ENCODE results near the gene PHOSPHO2. TPM values are rescaled to one million over a fixed set of nuclear protein-coding genes. Genes with fewer than 3 reads are reported as not detected.
"Not testable (repeated sequence)": the region's sequence is repeated elsewhere in the genome, so short reads cannot be mapped to it uniquely, and the experiment has no call there.

PHOSPHO2 gene
- total RNA-seq, 1 donor from 2014 or later, result 7.7 TPM

DNA sequence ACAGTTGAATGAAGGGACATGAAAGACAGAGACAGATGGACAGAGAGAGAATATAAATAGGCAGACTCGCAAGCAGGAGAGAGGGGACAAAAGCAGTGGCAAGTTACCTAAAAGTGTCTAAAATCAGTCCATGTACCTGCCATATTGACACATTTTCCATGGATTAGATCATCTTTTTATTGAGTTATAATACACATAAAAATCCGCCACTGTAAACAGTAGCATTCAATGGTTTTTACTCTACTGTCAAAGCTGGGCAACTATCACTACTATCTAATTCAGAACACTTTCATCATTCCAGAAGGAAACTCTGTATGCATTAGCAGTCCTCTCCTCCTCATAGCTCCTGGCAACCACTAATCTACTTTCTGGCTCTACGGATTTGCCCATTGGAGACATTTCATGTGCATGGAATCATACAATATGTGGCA is 10.1 kb upstream of the PHOSPHO2 start:
- no peak for DNase-seq (ENCODE audit: low read depth)

DNA sequence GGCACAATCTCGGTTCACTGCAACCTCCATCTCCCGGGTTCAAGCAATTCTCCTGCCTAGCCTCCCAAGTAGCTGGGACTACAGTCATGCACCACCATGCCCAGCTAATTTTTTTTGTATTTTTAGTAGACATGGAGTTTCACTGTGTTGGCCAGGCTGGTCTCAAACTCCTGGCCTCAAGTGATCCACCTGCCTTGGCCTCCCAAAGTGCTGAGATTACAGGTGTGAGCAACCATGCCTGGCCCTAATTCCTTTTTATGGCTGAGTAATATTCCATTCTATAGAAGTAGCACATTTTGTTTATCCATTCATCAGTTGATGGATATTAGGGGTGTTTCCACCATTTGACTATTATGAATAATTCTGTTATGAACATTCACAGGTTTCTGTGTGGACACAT is 9.6 kb upstream of the PHOSPHO2 start:
- DNase-seq (ENCODE audit: low read depth), result not testable (repeated sequence)

DNA sequence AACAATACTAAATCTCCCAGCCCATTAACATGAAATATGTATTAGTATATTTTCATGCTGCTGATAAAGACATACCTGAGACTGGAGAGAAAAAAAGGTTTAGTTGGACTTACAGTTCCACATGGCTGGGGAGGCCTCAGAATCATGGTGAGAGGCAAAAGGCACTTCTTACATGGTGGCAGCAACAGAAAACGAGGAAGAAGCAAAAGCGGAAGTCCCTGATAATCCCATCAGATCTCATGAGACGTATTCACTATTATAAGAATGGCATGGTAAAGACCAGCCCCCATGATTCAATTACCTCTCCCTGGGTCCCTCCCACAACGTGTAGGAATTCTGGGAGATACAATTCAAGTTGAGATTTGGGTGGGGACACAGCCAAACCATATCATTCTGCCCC is 7.4 kb upstream of the PHOSPHO2 start:
- DNase-seq (ENCODE audit: low read depth), result not testable (repeated sequence)

DNA sequence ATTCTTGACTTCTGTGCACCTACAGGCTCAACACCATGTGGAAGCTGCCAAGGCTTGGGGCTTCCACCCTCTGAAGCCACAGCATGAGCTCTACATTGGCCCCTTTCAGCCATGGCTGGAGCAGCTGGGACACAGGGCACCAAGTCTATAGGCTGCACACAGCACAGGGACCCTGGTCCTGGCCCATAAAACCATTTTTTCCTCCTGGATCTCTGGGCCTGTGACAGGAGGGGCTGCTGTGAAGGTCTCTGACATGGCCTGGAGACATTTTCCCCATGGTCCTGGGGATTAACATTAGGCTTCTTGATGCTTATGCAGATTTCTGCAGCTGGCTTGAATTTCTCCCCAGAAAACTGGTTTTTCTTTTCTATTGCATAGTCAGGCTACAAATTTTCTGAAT is 6.3 kb upstream of the PHOSPHO2 start:
- not testable (repeated sequence) for DNase-seq (ENCODE audit: low read depth)

DNA sequence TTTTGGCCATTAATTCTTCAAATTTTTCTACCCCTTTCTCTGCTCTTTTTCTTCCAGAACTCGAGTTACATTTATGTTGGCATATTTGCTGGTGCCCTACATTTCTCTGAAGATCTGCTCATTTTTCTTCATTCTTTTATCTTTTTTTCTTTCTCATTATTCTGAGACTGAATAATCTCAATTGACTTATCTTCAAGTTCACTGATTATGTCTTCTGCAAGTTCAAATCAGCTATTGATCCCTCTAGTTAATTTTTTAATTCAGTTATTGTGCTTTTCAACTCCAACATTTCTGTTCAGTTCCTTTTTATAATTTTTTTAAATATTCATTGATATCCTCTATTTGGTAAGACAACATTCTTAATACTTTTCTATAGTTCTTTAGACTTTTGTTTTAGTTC is 3.3 kb upstream of the PHOSPHO2 start:
- no peak for DNase-seq (ENCODE audit: low read depth)

DNA sequence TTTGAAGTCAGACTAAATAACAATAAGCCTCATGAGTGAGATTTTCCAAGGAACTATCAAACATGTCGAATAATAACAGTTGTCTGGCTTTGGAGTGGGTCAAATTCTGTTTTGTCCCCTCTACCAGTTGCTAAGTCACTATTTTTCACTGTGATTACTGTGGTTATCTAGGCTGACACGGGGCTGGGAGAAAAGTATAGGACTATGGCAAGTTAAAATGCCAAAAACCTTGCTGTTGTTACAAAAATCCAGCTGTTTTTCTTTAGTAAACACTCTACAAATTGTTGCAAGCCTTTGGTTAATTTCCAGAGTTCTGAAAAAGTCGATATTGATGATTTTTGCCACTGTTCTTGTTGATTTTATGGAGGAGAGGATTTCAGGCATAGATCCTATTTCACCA is 1.6 kb upstream of the PHOSPHO2 start:
- DNase-seq (ENCODE audit: low read depth), result no peak

DNA sequence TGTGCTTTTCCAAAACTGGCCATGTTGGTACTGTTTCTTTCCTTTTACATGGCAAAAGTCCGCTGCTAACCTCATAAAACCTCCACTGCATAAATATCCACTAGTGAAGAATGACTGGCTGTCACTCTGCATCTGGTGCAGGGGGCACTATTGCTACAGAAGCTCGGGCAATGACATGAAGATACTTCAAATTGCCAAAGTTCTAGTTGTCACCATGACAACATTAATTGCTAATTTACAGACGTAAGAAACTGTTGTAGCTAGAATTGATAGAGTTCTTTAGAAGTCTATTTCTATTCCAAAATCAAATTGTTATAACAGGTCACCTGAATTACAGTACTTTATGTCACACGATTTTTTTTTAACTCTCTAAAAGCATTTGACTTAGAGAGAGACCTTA is 909 bp upstream of the PHOSPHO2 start:
- DNase-seq (ENCODE audit: low read depth), result peak; percentile 33

DNA sequence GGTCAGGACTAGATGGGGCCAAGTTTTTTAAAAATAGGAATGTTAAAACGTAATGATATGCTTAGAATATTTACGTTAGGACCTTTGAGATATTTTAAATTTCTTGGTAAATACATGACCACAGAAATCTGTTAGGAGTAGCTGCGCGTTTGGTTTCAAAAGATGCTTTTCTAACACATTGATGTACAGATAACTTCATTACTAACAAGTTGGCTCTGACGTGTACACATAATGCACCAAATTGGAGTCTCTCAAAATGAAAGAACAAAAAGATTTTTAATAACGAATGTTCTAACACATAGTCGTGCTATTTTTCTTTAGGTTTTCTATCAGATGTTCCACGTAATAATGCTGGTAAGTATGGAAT is 608 bp downstream of the PHOSPHO2 start:
- DNase-seq (ENCODE audit: low read depth), result no peak

DNA sequence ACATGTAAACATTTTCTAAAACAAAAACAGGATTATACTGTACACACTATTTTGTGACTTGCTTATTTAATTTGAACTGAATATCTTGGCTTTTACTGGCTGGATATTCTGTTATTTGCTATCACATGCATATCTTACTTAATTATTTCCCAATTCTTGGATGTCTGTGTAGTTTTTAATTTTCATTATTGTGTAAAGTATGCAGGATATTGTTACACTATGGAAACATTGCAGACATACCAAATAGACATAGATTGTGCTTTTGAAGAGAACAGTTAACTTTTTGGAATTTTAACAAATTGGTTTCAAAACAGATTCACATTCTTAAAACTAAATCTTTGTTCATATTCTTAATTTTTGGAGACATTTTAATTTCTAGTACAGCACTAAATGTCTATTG is 2.1 kb downstream of the PHOSPHO2 start:
- DNase-seq (ENCODE audit: low read depth), result no peak

DNA sequence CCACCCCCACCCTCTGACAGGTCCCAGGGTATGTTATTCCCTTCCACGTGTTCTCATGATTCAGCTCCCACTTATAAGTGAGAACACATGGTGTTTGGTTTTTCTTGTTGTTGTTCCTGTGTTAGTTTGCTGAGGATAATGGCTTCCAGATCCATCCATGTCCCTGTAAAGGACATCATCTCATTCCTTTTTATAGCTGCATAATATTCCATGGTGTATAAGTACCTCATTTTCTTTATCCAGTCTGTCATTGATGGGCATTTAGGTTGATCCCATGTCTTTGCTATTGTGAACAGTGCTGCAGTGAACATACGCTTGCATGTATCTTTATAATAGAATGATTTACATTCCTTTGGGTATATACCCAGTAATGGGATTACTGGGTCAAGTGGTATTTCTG is 4.9 kb downstream of the PHOSPHO2 start:
- DNase-seq (ENCODE audit: low read depth), result not testable (repeated sequence)

DNA sequence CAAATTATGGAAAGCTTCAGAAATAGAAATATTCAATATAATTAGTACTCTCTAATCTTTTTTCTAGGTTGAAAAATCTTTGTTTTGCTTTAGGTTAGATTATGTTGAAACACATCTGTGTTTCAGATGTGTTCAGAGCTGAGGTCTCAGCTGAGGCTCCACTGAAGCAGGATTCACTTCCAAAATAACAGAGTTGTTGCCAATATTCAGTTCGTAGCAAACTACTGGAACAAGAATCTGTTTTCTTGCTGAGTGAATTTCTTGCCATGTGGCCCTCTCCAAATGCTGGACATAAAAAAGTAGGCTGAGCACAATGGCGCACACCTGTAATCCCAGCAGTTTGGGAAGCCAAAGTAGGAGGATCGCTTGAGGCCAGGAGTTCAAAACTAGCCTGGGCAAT is 8.7 kb downstream of the PHOSPHO2 start:
- DNase-seq (ENCODE audit: low read depth), result no peak

DNA sequence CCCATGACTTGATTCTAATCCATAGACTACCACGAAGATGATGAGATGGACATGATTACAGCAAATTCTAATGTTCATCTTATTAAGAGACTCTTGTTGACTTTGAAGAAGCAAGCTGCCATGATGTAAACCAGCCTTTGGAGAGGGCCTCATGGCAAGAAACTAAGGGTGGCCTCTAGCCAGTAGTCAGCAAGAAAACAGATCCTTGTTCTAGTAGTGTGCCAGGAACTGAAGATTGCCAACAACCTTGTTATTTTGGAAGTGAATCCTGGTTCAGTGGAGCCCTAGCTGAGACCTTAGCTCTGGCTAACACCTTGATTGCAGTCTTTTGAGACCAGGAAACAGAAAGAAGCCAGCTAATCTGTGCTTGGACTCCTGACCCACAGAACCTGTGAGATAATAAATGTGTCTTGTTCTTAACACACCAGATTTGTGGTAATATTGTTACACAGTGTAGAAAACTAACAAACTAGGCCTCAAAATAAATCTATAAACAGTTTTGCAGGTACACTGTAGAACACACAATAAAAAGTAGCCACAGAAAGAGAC is 10.0 kb downstream of the PHOSPHO2 start:
- no peak for DNase-seq (ENCODE audit: low read depth)

DNA sequence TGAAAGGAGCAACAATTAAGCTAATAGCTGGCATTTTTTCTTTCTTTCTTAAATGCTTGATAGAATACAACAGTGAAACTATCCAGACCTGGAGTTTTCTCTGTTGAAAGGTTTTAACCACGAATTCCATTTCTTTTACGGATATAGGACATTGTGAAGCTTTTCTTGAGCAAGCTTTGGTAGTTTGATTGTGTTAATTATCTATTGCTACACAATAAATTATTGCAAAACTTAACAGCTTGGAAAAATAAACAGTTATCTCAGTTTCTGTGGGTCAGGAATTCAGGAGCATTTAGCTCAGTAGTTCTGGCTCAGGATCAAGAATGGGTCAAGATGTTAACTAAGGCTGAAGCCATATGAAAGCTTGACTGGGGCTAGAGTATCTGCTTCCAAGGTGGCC is 11.7 kb downstream of the PHOSPHO2 start:
- peak; percentile 95 for DNase-seq (ENCODE audit: low read depth)

DNA sequence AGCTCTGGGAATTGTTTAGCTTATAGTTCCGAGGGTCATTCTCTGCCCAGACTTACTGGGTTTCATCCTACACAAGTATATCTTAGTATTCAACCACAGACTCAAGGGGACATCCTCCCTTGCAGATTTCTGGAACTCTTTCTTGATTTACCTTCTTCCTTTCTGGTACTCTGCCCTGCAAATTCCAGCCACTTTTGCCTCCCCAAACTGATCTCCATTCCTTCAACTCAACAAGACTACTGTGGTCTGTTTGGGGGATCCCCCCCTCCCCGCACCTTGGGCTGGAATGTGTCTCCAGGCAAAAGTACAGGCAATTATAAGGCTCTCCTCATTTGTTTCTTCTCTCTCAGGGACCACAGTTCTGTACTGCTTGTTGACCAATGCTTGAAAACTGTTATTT is 13.4 kb downstream of the PHOSPHO2 start:
- DNase-seq (ENCODE audit: low read depth), result no peak

DNA sequence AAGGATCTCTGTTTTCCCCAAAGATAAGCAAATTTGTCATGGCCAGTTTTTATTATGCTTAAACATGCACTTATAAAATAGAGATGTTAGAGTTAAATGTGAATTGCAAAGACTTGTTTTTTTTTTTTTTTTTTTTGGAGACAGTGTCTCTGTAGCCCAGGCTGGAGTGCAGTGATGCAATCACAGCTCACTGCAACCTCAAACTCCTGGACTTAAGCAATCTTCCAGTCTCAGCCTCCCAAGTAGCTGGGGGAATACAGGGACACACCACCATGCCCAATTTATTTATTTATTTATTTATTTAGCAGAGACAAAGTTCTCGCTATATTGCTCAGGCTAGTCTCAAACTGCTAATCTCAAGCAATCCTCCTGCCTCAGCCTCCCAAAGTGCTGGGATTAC is 15.1 kb downstream of the PHOSPHO2 start:
- DNase-seq (ENCODE audit: low read depth), result no peak

DNA sequence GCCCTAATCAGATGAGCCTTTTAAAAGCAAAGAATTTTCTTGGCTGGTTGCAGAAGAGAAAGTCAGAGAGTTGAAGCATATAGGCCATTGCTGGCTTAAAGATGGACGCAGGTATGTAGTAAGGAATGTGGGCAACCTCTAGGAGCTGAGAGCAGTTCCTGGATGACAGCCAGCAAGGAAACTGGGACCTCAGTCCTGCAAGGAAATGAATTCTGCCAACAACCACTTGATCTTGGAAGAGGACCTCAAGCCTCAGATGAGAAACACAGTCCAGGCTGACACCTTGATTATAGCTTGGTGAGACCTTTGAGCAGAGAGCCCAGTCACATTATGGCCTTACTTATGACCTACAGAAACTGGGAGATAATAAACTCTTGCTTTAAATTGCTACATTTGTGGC is 15.7 kb downstream of the PHOSPHO2 start:
- DNase-seq (ENCODE audit: low read depth), result no peak

DNA sequence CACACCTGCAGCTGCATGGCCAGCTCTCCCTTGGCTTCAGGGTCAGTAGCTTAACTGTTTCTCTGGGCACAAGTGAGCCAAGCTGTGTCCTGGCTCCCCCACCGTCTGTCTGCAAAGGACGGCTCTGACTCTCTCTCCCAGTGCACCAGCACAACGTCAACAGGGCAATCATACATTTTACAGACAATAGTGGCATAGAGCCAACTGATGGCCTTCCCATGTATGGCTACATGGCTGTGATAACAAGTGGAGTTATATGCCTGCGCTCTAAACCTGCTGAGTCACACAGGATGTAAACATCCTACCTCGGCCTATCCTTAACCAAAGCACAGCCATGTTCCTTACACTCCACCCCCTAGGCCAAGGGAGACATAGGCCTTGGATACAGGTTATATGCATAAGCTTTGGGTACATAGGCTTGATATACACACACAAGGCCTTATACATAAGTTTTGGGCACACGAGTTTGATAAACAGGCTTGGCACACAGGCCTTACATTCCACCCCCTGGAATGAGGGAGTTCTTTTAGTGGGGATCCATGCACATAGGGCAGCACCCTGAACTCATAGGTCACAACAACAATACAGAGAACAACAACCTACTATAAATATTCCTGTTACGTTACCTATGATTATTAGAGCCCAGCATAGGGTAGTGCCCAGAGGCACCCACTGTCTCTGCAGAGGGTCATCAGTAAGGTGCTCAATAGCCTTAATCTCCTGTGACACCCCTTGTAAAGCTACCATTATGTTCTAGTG is 17.7 kb downstream of the PHOSPHO2 start:
- DNase-seq (ENCODE audit: low read depth), result no peak

DNA sequence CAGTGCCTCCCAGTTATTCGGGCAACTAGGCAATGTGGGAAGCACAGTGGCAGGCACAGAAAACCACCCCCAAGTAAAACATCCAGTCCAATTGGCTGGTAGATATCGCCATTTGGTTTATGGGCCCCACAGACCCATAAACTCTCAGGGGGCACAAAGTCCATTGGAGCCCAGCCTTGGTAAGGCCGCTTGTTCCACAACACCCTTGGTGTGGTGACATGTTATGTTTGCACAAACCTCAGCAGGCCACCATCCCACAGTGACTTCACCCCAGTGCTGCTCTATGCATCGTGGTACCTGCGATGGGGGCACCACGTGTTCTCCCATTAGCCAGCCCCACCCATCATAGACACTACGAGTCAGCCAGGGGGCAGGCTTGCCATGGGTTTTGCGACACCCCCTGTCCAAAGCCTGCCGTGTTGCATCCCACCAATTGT is 18.5 kb downstream of the PHOSPHO2 start:
- no peak for DNase-seq (ENCODE audit: low read depth)

DNA sequence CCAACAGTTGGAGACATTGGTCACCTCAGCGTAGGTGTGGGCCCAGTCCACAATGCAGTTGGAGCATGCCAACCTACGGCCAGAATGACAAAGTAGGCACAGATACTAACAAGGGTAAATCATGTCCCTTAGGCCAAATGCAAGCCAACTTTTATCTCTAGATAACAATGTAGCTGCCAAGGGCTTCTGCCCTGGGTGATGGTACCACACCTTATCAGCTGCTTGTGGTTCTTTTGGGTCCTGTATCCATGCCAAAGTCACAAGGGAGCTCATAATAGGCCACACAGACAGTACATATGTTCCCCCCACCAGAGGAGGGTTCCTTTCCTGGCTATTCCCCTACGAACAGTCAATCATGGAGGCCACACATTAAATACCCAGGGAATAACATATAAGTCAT is 19.1 kb downstream of the PHOSPHO2 start:
- no peak for DNase-seq (ENCODE audit: low read depth)

DNA sequence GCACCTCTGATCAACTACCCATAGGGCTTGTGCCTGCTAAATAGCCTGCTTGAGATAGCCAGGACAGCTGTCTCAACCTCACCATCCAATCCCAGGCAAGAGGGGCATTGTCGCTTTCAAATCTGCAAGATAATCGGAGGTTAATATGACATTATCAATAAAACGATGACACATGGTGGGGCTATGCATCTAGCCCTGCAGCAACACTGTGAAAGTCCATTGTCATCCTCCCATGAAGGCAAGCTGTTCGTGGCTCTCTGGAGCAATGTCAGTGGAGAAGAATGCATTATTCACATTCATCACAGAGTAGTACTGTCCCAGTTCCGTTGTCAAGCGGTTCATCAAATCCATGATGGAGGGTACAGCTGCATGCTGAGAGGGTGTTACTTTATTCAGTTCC is 20.4 kb downstream of the PHOSPHO2 start:
- no peak for DNase-seq (ENCODE audit: low read depth)

DNA sequence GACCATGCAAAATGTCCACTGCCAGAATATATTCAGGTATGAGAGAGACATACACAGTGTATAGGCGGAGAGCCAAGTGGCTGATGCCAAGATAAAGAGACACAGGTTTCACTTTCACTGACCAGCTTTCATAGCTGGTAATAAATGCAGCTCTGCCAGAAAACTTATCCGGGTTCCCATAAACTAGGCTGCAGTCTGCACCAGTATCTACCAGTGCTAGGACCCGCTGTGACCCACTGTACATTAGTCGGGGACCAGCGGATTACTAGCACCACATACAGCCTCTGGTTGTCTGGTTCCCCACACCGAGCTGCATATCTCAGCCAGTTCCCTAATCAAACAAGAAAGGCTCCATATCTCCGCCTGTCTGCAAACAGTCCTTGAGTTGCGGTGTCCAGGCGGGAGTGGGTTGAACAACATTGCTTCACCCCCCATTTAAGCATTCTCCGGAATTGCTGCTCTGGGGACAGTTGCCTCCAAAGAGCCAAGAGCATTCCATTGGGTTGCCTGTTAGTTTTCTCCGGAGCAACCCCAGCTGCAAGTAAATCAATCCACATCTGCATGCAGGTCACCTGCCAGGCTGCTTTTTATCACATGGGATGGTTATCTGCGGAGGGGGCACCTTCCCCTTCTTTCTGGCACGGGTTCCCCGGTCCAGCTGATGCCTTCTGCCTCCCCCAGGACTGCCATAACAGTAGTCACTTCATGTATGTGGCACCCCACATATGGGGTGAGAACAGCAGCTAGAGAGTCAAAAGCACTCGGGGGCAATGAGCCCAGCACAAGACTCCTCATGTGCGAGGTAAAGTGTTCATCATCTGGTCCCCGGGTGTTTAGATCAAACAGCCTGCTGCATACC is 21.3 kb downstream of the PHOSPHO2 start:
- DNase-seq (ENCODE audit: low read depth), result no peak

DNA sequence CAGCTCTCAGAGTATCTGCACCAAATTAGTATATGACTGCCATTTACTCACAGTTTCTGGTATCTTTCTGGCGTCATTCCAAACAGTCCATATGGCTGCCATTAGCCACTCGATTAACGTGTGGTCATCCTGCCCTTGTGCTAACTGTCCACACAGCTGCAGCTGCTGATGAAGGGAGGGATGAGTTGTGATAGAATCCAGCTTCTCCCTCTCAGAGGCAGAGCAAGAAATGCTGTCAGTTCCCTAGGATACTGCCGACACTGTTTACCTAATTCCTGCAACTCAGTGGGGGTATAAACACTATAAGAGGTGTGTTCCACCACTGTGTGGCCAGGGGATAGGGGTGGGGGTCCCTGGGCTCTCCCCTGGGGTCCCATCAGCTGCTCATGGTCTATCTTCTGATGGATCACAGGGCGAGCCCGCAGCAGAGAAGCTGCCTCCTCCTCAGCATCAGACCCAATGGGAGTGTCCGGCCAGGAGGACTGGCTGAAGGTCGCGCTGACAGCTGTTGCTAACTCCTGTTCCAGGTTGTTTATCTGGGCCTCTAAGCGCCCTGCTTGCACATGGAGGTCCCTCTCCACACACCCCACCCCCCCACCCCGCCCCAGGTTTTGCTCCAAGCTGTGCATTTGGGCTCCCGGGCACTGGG is 22.1 kb downstream of the PHOSPHO2 start:
- no peak for DNase-seq (ENCODE audit: low read depth)

All from renal cortical epithelial cell (primary cell).